ENCODE measurements around the gene ZNF613.

The ZNF613 gene

GRCh38 chr19:51889934-51890333 is 37.3 kb upstream of the ZNF613 start:
- Histone ChIP-seq H3K4me3 (ENCODE audit: low read depth, low read length) (no peak overlapping the region), H3K9me3 (ENCODE audit: control insufficient read depth, low read length) (no peaks in the 10 kb centered on the region), H3K27ac (no peak overlapping the region), H3K36me3 (ENCODE audit: control insufficient read depth, insufficient read depth, low read length) (peaks cover 12% of the 10 kb centered on the region), H3K9ac (no peak overlapping the region), H3K79me2 (no peaks in the 10 kb centered on the region), H3K4me1 (no peaks in the 10 kb centered on the region), H2AFZ (no peak overlapping the region), H3K4me2 (ENCODE audit: low read length) (no peak overlapping the region), H3K27me3 (ENCODE audit: control insufficient read depth, insufficient read depth, low read length) (no peaks in the 10 kb centered on the region)
- TF ChIP-seq, protein P1, sequence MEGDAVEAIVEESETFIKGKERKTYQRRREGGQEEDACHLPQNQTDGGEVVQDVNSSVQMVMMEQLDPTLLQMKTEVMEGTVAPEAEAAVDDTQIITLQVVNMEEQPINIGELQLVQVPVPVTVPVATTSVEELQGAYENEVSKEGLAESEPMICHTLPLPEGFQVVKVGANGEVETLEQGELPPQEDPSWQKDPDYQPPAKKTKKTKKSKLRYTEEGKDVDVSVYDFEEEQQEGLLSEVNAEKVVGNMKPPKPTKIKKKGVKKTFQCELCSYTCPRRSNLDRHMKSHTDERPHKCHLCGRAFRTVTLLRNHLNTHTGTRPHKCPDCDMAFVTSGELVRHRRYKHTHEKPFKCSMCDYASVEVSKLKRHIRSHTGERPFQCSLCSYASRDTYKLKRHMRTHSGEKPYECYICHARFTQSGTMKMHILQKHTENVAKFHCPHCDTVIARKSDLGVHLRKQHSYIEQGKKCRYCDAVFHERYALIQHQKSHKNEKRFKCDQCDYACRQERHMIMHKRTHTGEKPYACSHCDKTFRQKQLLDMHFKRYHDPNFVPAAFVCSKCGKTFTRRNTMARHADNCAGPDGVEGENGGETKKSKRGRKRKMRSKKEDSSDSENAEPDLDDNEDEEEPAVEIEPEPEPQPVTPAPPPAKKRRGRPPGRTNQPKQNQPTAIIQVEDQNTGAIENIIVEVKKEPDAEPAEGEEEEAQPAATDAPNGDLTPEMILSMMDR (IDR thresholded peaks at IDR 0.05), result no peak

- Histone ChIP-seq H3K4me3 (ENCODE audit: low read depth, low read length) (no peak overlapping the region), H3K27me3 (ENCODE audit: control insufficient read depth, insufficient read depth, low read length) (no peaks in the 10 kb centered on the region), H3K4me1 (no peaks in the 10 kb centered on the region), H3K9ac (no peak overlapping the region), H3K27ac (no peak overlapping the region), H2AFZ (no peak overlapping the region), H3K36me3 (ENCODE audit: control insufficient read depth, insufficient read depth, low read length) (peaks cover 12% of the 10 kb centered on the region), H3K79me2 (no peaks in the 10 kb centered on the region), H3K9me3 (ENCODE audit: control insufficient read depth, low read length) (no peaks in the 10 kb centered on the region), H3K4me2 (ENCODE audit: low read length) (no peak overlapping the region)
- TF ChIP-seq, protein P1 (IDR thresholded peaks at IDR 0.05), result no peak
These were observed 36.0 kb upstream of the ZNF613 start for GRCh38 chr19:51891193-51891747.

- Histone ChIP-seq H2AFZ (no peak overlapping the region), H3K4me2 (ENCODE audit: low read length) (no peak overlapping the region), H3K9ac (no peak overlapping the region), H3K27me3 (ENCODE audit: control insufficient read depth, insufficient read depth, low read length) (no peaks in the 10 kb centered on the region), H3K36me3 (ENCODE audit: control insufficient read depth, insufficient read depth, low read length) (no peaks in the 10 kb centered on the region), H3K4me3 (ENCODE audit: low read depth, low read length) (no peak overlapping the region), H3K79me2 (peaks cover 37% of the 10 kb centered on the region), H3K9me3 (ENCODE audit: control insufficient read depth, low read length) (no peaks in the 10 kb centered on the region), H3K4me1 (peaks cover 4% of the 10 kb centered on the region), H3K27ac (no peak overlapping the region)
- TF ChIP-seq, protein P1 (IDR thresholded peaks at IDR 0.05), result no peak
These were observed 25.4 kb upstream of the ZNF613 start for GRCh38 chr19:51901860-51902259.

- H3K79me2 ChIP-seq, result peaks cover 35% of the 10 kb centered on the region
- no peak overlapping the region for H3K4me2 ChIP-seq (ENCODE audit: low read length)
- no peak overlapping the region for H3K9ac ChIP-seq
- TF ChIP-seq, protein P1 (IDR thresholded peaks at IDR 0.05), result no peak
- H3K36me3 ChIP-seq (ENCODE audit: control insufficient read depth, insufficient read depth, low read length), result no peaks in the 10 kb centered on the region
- H3K27ac ChIP-seq, result no peak overlapping the region
- peaks cover 4% of the 10 kb centered on the region for H3K4me1 ChIP-seq
- H3K27me3 ChIP-seq (ENCODE audit: control insufficient read depth, insufficient read depth, low read length), result no peaks in the 10 kb centered on the region
- H2AFZ ChIP-seq, result no peak overlapping the region
- no peaks in the 10 kb centered on the region for H3K9me3 ChIP-seq (ENCODE audit: control insufficient read depth, low read length)
- peak overlapping the region; percentile 90 for H3K4me3 ChIP-seq (ENCODE audit: low read depth, low read length)
These were observed 24.1 kb upstream of the ZNF613 start for GRCh38 chr19:51903192-51903591.

All from parathyroid adenoma (tissue), 2 donors.